Loucy (cell line): ENCODE data around the gene PDGFB.

Source experiments
- H2AFZ ChIP-seq: fragments of 200-600 bp; sonication (generic); 2 replicates; pipeline ENCODE4 v1.6.0; 2016; ENCODE audit warnings: antibody characterized with exemption, mild to moderate bottlenecking, low read length, moderate library complexity
- H3F3A ChIP-seq: fragments of 200-600 bp; 2 replicates; pipeline ENCODE4 v1.6.0; 2016; ENCODE audit warnings: antibody characterized with exemption, low read depth, mild to moderate bottlenecking
- H3K27me3 ChIP-seq: fragments of 200-600 bp; sonication (generic); 2 replicates; pipeline ENCODE4 v1.6.1; 2014; ENCODE audit warnings: low read length, mild to moderate bottlenecking; ENCODE audit not compliant: insufficient read depth, poor library complexity, severe bottlenecking
- H3K36me3 ChIP-seq: fragments of 200-600 bp; sonication (generic); 2 replicates; pipeline ENCODE4 v1.6.1; 2016; ENCODE audit warnings: low read length; ENCODE audit not compliant: insufficient read depth
- H3K4me1 ChIP-seq: fragments of 200-600 bp; sonication (generic); 2 replicates; pipeline ENCODE4 v1.5.1; 2014; ENCODE audit warnings: low read length, mild to moderate bottlenecking; ENCODE audit not compliant: insufficient read depth, poor library complexity, severe bottlenecking
- H3K4me2 ChIP-seq: fragments of 200-600 bp; sonication (generic); 2 replicates; pipeline ENCODE4 v1.6.0; 2014; ENCODE audit warnings: antibody characterized with exemption, low read length, low read depth, mild to moderate bottlenecking; ENCODE audit not compliant: poor library complexity, severe bottlenecking
- H3K4me3 ChIP-seq: fragments of 200-600 bp; sonication (generic); 2 replicates; pipeline ENCODE4 v1.5.1; 2014; ENCODE audit warnings: low read length, mild to moderate bottlenecking, mixed read lengths; ENCODE audit not compliant: poor library complexity, severe bottlenecking
- H3K79me2 ChIP-seq: fragments of 200-600 bp; sonication (generic); 2 replicates; pipeline ENCODE4 v1.6.1; 2014; ENCODE audit warnings: low read length; ENCODE audit not compliant: insufficient read depth
- H3K9ac ChIP-seq: fragments of 200-600 bp; sonication (generic); 2 replicates; pipeline ENCODE4 v1.6.0; 2014; ENCODE audit warnings: mild to moderate bottlenecking, low read depth, low read length, moderate library complexity; ENCODE audit not compliant: poor library complexity, severe bottlenecking
- H3K9me2 ChIP-seq: fragments of 200-600 bp; sonication (generic); replicated peaks from 2 replicates; pipeline ENCODE4 v1.6.1; 2016; ENCODE audit warnings: low read depth, low read length, mixed read lengths
- H3K9me3 ChIP-seq: fragments of 200-600 bp; sonication (generic); 2 replicates; pipeline ENCODE4 v1.6.1; 2014; ENCODE audit warnings: mild to moderate bottlenecking, antibody characterized with exemption, low read length, low read depth; ENCODE audit not compliant: insufficient read depth
- H4K20me1 ChIP-seq: fragments of 200-600 bp; sonication (generic); 2 replicates; pipeline ENCODE4 v1.6.0; 2014; ENCODE audit warnings: antibody characterized with exemption, low read length, mild to moderate bottlenecking; ENCODE audit not compliant: insufficient read depth, poor library complexity, severe bottlenecking
- CTCF ChIP-seq: fragments of 200-600 bp; sonication (generic); conservative IDR thresholded peaks from 2 replicates; pipeline ENCODE4 v1.5.1; 2014; ENCODE audit warnings: mild to moderate bottlenecking, antibody characterized with exemption, low read length
- EZH2phosphoT487 ChIP-seq: fragments of 200-600 bp; IDR thresholded peaks from 2 replicates; pipeline ENCODE4 v1.6.1; 2018; ENCODE audit warnings: antibody characterized with exemption, mild to moderate bottlenecking, moderate library complexity, borderline replicate concordance

The PDGFB gene

GRCh38 chr22:39266398-39267030 is 21.7 kb upstream of the PDGFB start:
- Histone ChIP-seq H3K4me1 (no peaks in the 10 kb centered on the region), H3K9me2 (no peaks in the 10 kb centered on the region), H4K20me1 (no peaks in the 10 kb centered on the region), H3K9me3 (no peaks in the 10 kb centered on the region), H3K36me3 (no peaks in the 10 kb centered on the region), H3K4me2 (no peak overlapping the region), H2AFZ (no peak overlapping the region), H3F3A (no peaks in the 10 kb centered on the region), H3K4me3 (no peak overlapping the region), H3K9ac (no peak overlapping the region), H3K27me3 (no peaks in the 10 kb centered on the region), H3K79me2 (no peaks in the 10 kb centered on the region)
- no peak for TF ChIP-seq EZH2phosphoT487
- TF ChIP-seq CTCF = no peak

- no peaks in the 10 kb centered on the region for H3K27me3 ChIP-seq
- H3K9me3 ChIP-seq = no peaks in the 10 kb centered on the region
- H3K36me3 ChIP-seq = no peaks in the 10 kb centered on the region
- no peaks in the 10 kb centered on the region for H3F3A ChIP-seq
- TF ChIP-seq CTCF = no peak
- no peak for TF ChIP-seq EZH2phosphoT487
- no peaks in the 10 kb centered on the region for H3K9me2 ChIP-seq
- no peak overlapping the region for H3K9ac ChIP-seq
- no peaks in the 10 kb centered on the region for H3K4me1 ChIP-seq
- H4K20me1 ChIP-seq = no peaks in the 10 kb centered on the region
- H2AFZ ChIP-seq = no peak overlapping the region
- H3K4me2 ChIP-seq = no peak overlapping the region
- H3K79me2 ChIP-seq = no peaks in the 10 kb centered on the region
- no peak overlapping the region for H3K4me3 ChIP-seq
Observed at GRCh38 chr22:39265143-39265886, 20.5 kb upstream of the PDGFB start.

- Histone ChIP-seq H3K4me1 (no peaks in the 10 kb centered on the region), H4K20me1 (no peaks in the 10 kb centered on the region), H3K4me2 (no peak overlapping the region), H2AFZ (no peak overlapping the region), H3K79me2 (no peaks in the 10 kb centered on the region), H3K4me3 (no peak overlapping the region), H3K9ac (no peak overlapping the region), H3K9me2 (no peaks in the 10 kb centered on the region), H3F3A (no peaks in the 10 kb centered on the region), H3K36me3 (no peaks in the 10 kb centered on the region), H3K9me3 (no peaks in the 10 kb centered on the region), H3K27me3 (no peaks in the 10 kb centered on the region)
- TF ChIP-seq EZH2phosphoT487 (no peak), CTCF (no peak)
Observed at GRCh38 chr22:39264349-39265038, 19.7 kb upstream of the PDGFB start.
